ENCODE results near the gene EVA1C.
A peak's percentile ranks its signal among the peaks of the same experiment; 100 is the strongest.

DNA sequence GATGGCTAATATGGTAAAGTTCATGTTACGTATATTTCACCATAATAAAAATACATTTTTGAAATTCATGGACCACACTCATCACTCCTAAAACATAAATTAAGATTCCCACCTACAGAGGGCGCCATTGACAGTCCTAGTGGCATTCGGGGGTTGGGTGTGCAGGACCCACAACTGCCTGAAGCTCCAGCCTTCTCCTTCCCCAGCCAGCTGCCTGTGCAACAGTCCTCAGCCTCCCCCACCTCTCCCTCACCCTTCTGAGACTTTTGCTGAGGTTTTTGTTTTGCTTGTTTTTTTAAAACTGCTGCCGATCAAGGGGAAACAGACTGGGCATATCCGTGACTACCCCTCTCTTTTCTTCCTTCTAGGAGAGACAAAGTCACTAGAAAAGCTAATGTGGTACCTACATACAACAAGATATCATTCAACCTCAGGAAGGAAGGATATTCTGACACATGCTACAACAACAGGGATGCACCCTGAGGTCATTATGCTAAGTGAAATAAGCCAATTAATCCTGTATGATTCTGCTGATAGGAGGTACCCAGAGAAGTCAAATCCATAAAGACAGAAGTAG, 9.2 kb upstream of the EVA1C start:
- TF ChIP-seq, protein P1, sequence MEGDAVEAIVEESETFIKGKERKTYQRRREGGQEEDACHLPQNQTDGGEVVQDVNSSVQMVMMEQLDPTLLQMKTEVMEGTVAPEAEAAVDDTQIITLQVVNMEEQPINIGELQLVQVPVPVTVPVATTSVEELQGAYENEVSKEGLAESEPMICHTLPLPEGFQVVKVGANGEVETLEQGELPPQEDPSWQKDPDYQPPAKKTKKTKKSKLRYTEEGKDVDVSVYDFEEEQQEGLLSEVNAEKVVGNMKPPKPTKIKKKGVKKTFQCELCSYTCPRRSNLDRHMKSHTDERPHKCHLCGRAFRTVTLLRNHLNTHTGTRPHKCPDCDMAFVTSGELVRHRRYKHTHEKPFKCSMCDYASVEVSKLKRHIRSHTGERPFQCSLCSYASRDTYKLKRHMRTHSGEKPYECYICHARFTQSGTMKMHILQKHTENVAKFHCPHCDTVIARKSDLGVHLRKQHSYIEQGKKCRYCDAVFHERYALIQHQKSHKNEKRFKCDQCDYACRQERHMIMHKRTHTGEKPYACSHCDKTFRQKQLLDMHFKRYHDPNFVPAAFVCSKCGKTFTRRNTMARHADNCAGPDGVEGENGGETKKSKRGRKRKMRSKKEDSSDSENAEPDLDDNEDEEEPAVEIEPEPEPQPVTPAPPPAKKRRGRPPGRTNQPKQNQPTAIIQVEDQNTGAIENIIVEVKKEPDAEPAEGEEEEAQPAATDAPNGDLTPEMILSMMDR (optimal IDR thresholded peaks at IDR 0.05 in 1 of 3, IDR thresholded peaks at IDR 0.05 in 1 of 3, conservative IDR thresholded peaks at IDR 0.05 in 1 of 3; ENCODE audit: extremely low read depth in 1 of 3, insufficient read depth in 2 of 3, low read length in 3 of 3), result peak; percentile 62 to 82 (median 64)
- TF ChIP-seq EZH2 (IDR thresholded peaks at IDR 0.05; ENCODE audit: low read length), result no peak

All from keratinocyte (primary cell).